Epidermal melanocyte (primary cell): ENCODE data around the gene SRP9.
"Not testable (repeated sequence)": the region's sequence is repeated elsewhere in the genome, so short reads cannot be mapped to it uniquely, and the experiment has no call there.

Experiments
- DNase-seq: peaks from one replicate; pipeline ENCODE4 v3.0.0; 2011; ENCODE audit warnings: low spot score; ENCODE audit not compliant: insufficient read length

The SRP9 gene

DNA sequence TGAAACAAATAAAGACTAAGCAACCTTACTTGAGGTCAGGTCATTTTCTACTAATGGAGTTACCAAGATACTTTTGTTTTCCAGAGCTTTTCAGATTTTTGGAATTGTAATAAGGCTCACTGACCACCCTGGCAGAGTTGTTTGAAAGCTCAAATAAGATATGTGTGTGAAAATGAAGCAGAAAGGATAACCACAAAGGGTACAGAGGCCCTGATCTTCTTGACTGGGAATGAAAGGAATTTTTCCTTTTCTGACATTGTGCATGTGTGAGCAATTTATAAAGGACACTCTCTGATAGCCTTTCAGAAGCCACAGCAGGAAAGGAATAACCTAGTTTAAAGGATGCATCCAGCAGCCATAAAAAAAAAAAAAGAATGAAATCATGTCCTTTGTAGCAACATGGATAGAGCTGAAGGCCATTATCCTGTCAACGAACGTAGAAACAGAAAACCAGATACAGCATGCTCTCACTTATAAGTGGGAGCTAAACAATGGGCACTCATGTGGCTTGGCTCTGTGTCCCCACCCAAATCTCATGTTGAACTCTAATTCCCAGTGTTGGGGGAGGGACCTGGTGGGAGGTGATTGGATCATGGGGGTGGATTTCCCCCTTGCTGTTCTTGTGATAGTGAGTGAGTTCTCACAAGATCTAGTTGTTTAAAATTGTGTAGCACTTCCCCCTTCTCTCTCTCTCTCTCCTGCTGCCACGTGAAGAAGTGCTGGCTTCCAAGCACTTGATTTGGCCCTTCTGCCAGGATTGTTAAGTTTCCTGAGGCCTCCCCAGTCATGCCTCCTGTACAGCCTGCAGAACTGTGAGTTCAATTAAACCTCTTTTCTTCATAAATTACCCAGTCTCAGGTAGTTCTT is 3.1 kb upstream of the SRP9 start:
- no peak for DNase-seq

GRCh38 chr1:225776294-225776693 is 1.3 kb upstream of the SRP9 start:
- no peak for DNase-seq

DNA sequence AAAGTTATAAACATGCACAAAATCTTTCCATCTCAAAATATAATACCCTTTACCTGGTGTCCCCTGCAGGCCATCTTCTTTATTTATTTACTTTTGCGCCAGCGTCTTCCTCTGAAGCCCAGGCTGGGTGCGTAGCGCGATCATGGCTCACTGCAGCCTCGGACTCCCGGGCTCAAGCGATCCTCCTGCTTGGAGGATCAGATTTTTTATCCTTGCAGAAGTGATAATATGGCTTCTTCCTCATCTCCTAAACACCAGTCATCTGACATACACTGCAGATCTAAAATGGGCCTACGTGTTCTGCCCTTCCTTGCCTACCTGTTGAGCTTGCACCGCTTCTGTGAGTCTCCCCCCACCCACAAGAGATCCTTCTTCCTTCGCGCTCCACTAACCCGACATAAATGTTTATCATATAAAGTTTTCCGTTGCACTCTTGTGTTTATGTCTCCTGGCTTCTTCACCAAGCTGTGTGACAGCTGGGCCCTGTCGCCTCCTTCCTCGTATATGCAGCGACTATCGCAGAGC is 506 bp upstream of the SRP9 start:
- no peak for DNase-seq

GRCh38 chr1:225778337-225778669 is 677 bp downstream of the SRP9 start:
- no peak for DNase-seq

DNA sequence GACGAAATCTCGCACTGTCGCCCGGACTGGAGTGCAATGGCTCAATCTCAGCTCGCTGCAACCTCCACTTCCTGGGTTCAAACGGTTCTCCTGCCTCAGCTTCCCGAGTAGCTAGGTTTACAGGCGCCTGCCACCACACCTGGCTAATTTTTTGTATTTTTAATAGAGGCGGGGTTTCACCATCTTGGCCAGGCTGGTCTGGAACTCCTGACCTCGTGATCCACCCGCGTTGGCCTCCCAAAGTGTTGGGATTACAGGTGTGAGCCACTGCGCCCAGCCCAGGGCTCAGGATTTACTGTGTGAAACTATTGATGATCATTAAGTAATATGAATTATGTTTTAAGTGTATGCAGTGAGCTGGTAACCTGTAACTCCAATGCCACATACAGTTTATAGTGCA is 1.5 kb downstream of the SRP9 start:
- DNase-seq = not testable (repeated sequence)

GRCh38 chr1:225780134-225780533 is 2.5 kb downstream of the SRP9 start:
- DNase-seq = no peak

DNA sequence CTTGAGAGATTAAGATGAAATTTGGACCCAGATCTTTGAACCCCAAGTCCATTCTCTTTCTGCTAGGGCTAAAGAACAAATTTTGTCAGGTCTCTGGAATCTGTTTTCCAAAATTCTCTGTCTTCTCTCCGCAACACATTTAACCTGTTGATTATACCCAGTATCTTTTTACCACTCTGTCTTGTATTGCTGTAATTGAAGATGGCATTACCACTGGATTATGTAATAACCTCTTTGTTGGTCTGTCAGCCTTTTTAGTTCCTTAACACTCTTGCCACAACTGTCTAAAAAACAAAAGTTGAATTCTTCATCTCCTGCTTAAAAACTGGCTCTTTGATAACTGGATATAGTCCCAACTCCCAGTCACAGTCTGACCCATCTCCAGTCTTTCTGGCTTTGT is 3.0 kb downstream of the SRP9 start:
- DNase-seq = no peak

- DNase-seq = not testable (repeated sequence)
These were observed 11.5 kb downstream of the SRP9 start for GRCh38 chr1:225789142-225789541.

DNA sequence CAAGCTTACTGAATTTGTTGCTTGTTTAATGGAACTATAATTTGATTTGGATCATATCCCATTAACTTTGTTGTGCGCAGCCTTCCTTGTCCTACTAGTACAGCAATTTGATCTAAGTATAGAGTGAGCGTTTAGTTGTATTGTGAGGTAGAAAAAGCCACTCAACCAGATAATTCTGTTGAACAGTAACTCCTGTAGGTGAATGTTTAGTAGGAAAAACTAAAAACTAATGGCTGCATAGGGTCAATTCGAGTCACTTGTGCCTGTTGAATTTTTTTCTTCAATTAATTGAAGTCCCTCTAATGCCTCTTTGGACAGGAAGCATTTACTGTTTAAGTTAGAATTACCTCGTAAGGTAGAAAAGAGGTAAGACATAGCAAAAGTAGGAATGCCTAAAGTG is 17.3 kb downstream of the SRP9 start:
- DNase-seq = no peak

GRCh38 chr1:225796097-225796496 is 18.5 kb downstream of the SRP9 start:
- not testable (repeated sequence) for DNase-seq

DNA sequence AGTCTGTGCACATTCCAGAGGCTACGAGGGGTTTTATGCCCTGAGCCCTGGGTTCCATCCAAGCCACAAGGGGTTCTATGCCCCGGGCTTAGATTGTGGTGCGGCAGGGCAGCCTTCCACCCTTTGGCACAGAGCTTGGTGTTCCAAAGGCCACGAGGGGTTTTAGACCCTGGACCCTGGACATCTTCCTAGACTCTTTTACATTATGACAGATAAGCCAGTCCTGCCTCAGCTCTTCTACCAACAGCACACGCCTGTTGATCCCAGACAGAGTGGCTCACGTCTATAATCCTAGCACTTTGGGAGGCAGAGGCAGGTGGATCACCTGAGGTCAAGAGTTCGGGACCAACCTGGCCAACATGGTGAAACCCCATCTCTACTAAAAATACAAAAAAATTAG is 23.5 kb downstream of the SRP9 start:
- DNase-seq = not testable (repeated sequence)

DNA sequence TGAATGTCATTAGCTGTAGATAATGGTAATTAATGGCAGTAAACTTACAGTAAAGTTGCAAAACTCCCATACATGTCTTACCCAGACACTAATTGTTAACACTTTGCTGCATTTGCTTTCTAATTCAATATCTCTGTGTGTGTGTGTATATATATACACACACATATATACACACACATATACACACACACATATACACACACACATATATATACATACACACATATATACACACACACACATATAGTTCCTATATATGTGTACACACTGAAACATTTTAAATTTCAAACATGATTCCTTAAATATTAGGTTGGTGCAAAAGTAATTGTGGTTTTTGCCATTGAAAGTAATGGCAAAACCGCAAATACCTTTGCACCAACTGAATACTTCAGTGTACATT is 28.6 kb downstream of the SRP9 start:
- no peak for DNase-seq

- DNase-seq = not testable (repeated sequence)
These were observed 29.1 kb downstream of the SRP9 start for GRCh38 chr1:225806736-225807135.

GRCh38 chr1:225808136-225808535 is 30.5 kb downstream of the SRP9 start:
- no peak for DNase-seq

DNA sequence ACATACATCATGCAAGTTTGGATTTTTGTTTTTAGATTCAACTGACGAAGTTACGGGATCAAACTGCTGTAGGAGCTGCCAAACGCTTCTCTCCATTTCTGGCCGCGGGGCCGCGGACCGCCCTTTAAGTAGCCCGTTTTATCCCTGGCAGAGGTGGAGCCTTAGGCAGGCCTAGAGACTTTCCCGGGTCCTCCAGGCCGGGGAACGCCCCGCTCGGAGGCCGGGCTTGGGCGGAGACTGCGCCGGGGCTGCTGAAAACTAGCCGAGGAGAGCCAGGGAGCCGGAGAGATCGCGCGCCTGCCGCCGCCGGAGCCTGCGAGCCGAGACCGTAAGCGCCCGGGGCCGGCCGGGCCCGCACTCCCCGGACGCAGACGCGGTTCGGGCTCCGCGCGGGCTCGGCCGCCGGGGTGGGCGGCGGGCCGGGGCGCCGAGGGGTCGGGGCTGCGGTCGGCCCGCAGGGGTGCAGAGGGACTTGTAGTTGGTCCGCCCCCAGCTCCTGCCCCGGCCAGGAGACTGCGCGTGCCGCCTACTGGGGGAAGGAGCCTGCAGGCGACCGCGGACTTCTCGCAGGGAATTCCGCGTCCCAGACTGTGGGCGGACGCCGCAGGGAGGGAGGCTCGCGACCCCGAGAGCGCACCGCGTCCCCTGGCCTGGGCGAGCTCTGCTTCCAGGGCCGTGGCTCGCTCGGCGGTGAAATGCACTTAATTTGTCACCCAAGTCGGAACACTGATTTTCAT is 32.4 kb downstream of the SRP9 start, which contains the start of gene EPHX1:
Gene EPHX1, plus strand, starts transcription at position 283 of the 737 bp plus-strand sequence. CDS start 18,606 bp downstream, outside the sequence.
- peak; percentile 96 for DNase-seq

GRCh38 chr1:225810579-225811538 is 33.2 kb downstream of the SRP9 start:
- not testable (repeated sequence) for DNase-seq

- peak; percentile 41 for DNase-seq
These were observed 34.2 kb downstream of the SRP9 start for GRCh38 chr1:225811622-225812487.

- no peak for DNase-seq
These were observed 35.0 kb downstream of the SRP9 start for GRCh38 chr1:225812488-225813213.

DNA sequence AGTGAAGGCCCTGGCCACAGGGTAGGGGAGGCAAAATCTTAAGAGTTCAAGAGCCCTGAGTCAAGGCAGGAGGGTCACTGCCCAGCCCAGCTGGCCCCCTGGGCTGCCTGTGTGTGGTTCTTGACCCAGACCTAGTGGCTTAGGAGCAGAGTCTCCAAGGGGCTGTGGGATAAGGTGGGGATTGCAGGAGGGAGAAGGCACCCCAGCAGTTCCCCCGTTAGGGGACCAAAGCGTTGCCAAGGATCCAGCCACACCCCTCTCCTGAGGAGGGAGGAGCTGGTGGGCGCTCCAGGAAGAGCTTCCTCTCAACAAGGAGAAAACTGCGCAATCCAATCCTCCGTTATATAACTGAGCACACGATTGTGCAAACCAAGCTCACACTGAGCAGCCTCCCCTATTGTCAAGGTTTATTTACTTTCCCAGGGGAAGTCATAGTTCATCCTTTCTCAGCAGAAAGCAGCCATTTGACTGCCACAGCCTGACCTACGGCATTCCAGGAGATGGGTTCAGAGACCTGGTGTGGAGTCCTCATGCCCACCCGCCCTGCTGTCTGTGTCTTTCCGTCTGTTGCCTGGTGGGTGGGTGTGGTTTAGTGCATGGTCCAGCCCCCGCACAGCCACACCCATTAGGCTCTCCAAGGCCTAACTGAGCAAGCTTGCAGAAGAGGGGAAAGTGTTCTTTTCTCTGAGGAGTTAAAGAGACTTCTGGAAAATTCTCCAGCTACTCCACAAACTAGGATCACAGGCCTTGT is 35.8 kb downstream of the SRP9 start:
- DNase-seq = no peak
